ENCODE results near the gene FBXW7. TPM values are rescaled to one million over a fixed set of nuclear protein-coding genes. Genes with fewer than 3 reads are reported as not detected.

The FBXW7 gene
- total and polyA plus RNA-seq, 2 of the 13 experiments (the other 11 are each of a cell fraction or from before 2014, with no cell fraction given) = 5.0 to 40.9 TPM

GRCh38 chr4:152323221-152323620 lies 212.7 kb downstream of the FBXW7 start:
- H3K27me3 ChIP-seq (ENCODE audit: control insufficient read depth in 1 of 2, insufficient read depth in 2 of 2, low read length in 2 of 2) = no peaks in the 10 kb centered on the region
- no peak for FAIRE-seq
- peaks cover 8 to 11% of the 10 kb centered on the region in 2 experiments; a peak in 4 of 5 replicates for H3K36me3 ChIP-seq (replicated peaks in 1 of 2; ENCODE audit: control insufficient read depth in 1 of 2, insufficient read depth in 2 of 2, low read length in 2 of 2)
- H3K9ac ChIP-seq (ENCODE audit: insufficient read depth, low read depth, low read length) = no peak overlapping the region
- no peak for TF ChIP-seq SP4 (CRISPR knock-in tag; IDR thresholded peaks at IDR 0.05)
- TF ChIP-seq ZNF598 (CRISPR knock-in tag; IDR thresholded peaks at IDR 0.05; ENCODE audit: borderline replicate concordance) = no peak
- TF ChIP-seq ZNF552 (CRISPR knock-in tag; IDR thresholded peaks at IDR 0.05; ENCODE audit: borderline replicate concordance) = no peak
- TF ChIP-seq MIXL1 (CRISPR knock-in tag; IDR thresholded peaks at IDR 0.05) = no peak
- TF ChIP-seq HNRNPH1 (optimal IDR thresholded peaks at IDR 0.05; ENCODE audit: low read depth, low read length) = no peak
- TF ChIP-seq LRRFIP1 (CRISPR knock-in tag; conservative IDR thresholded peaks at IDR 0.05) = no peak
- no peak for TF ChIP-seq ZNF546 (CRISPR knock-in tag; conservative IDR thresholded peaks at IDR 0.05)
- TF ChIP-seq ZNF282 (IDR thresholded peaks at IDR 0.05; ENCODE audit: partially characterized antibody) = no peak
- no peak for TF ChIP-seq ZNF34 (CRISPR knock-in tag; IDR thresholded peaks at IDR 0.05; ENCODE audit: borderline replicate concordance)
- TF ChIP-seq FOSL1 (CRISPR knock-in tag; IDR thresholded peaks at IDR 0.05; ENCODE audit: borderline replicate concordance) = no peak
- no peak for TF ChIP-seq ZNF567 (CRISPR knock-in tag; IDR thresholded peaks at IDR 0.05; ENCODE audit: borderline replicate concordance)
- no peak for TF ChIP-seq ZKSCAN1 (IDR thresholded peaks at IDR 0.05; ENCODE audit: low read length)
- no peak for TF ChIP-seq ZNF207 (IDR thresholded peaks at IDR 0.05; ENCODE audit: borderline replicate concordance)
- no peak for TF ChIP-seq BRF2 (CRISPR knock-in tag; IDR thresholded peaks at IDR 0.05)
- H3K4me2 ChIP-seq (ENCODE audit: low read depth, low read length) = no peak overlapping the region
- in situ Hi-C loops (cut with HindIII; ENCODE audit: extremely low pct_ligation_motif_present, low pct_unique_long_range_greater_than_20kb) (no loop called here), intact Hi-C loops (cut with micrococcal nuclease; ENCODE audit: unreplicated experiment) (no loop called here)
- no peak for DNase-seq (ENCODE audit: low spot score)
- H3K9me3 ChIP-seq (ENCODE audit: low read length) = no peaks in the 10 kb centered on the region
- H4K20me1 ChIP-seq (ENCODE audit: insufficient read depth, low read length) = no peaks in the 10 kb centered on the region
- no peak overlapping the region for H3K4me3 ChIP-seq (replicated peaks in 1 of 3; ENCODE audit: insufficient read depth in 1 of 3, low read depth in 2 of 3, low read length in 3 of 3)
- no peak overlapping the region for H2AFZ ChIP-seq (ENCODE audit: low read length)
- POLR2A ChIA-PET = no interaction called here
- no peak overlapping the region for H3K27ac ChIP-seq (ENCODE audit: extremely low read length, insufficient read depth, low read length)
- H3K79me2 ChIP-seq (ENCODE audit: insufficient read depth, low read length) = no peaks in the 10 kb centered on the region
- ATAC-seq = no peak
- no TSS peak for BruUV-seq (replicated peaks)
- H3K4me1 ChIP-seq (ENCODE audit: insufficient read depth, low read length) = no peaks in the 10 kb centered on the region
- CTCF ChIA-PET (ENCODE audit: low intra/inter-chr PET ratio, low total read pairs) = no interaction called here
- WGBS (ENCODE audit: low lambda C conversion rate) = 90% methylated on average over 1 of the region's 1 CpG

Measured in HepG2 (cell line).